GM18868 (cell line): ENCODE results near the gene C1orf21.
"Not testable (repeated sequence)": the region's sequence is repeated elsewhere in the genome, so short reads cannot be mapped to it uniquely, and the experiment has no call there.

Experiments used
- ATAC-seq: cut with Tn5 transposase; IDR thresholded peaks from one replicate; pipeline ENCODE4 v1.9.1; 2021; ENCODE audit warnings: mild to moderate bottlenecking, moderate library complexity; ENCODE audit not compliant: unreplicated experiment

Gene C1orf21, protein sequence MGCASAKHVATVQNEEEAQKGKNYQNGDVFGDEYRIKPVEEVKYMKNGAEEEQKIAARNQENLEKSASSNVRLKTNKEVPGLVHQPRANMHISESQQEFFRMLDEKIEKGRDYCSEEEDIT

DNA sequence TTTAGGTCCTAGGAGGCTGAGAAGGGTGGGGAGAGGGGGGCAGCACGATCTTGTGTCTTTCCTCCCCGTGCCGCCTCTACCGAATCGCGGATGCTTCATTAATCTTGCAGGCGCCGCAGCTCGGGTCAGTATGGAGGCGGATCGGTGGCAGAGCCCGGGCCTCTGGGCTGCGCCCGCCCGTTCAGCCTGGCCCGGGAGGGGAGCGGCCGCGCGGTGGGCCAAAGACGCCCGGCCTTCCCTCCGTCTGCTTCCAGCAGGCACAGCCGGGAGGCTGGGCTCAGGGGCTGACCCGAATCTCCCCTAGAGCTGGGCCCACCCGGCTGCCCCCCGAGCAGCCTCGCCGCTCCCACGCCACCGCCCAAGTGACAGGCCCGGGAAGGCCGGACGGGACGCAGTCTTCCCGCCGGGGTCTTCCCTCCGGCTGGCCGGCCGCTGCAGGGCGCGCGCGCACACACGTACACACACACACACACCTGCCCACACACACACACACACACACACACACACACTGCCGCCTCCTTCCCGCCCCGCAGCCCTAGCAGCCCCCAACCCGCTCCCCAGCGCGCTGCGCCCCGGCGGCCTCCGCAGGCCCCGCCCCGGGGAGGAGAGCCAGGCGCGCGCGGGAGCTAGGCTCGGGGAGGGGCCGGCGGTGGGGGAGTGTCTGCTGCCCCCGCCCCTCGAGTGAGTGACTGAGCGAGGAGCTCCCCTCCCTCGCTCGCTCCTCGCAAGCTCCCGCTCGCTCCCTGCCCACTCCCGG is at the start of gene C1orf21:
TSS of gene C1orf21 (plus strand) at position 718 of the 757 bp plus-strand sequence. CDS start 90,481 bp downstream, outside the sequence.
- peak; percentile 91 for ATAC-seq

DNA sequence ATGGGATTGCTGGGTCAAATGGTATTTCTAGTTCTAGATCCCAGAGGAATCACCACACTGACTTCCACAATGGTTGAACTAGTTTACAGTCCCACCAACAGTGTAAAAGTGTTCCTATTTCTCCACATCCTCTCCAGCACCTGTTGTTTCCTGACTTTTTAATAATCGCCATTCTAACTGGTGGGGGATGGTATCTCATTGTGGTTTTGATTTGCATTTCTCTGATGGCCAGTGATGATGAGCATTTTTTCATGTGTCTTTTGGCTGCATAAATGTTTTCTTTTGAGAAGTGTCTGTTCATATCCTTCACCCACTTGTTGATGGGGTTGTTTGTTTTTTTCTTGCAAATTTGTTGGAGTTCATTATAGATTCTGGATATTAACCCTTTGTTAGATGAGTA is 49.0 kb upstream of the C1orf21 start:
- ATAC-seq = not testable (repeated sequence)

DNA sequence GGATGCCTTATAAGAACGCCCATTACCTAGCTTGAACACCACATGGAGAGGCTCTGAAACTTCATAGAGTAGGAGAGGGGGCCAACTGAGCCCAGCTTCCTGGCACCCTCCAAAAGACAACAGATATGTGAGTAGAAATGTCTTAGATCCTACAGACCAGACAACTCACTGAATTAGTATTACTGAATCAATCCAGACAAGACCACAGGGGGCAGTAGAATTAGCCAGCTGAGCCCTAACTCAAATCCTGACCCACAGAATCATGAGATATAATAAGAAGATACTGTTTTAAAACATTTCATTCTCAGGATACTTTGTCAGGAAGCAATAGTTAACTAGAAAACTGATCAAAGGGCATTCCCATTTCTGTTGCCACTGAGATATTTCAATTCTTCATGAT is 45.8 kb upstream of the C1orf21 start:
- ATAC-seq = no peak

GRCh38 chr1:184350573-184350972 is 36.3 kb upstream of the C1orf21 start:
- ATAC-seq = no peak

DNA sequence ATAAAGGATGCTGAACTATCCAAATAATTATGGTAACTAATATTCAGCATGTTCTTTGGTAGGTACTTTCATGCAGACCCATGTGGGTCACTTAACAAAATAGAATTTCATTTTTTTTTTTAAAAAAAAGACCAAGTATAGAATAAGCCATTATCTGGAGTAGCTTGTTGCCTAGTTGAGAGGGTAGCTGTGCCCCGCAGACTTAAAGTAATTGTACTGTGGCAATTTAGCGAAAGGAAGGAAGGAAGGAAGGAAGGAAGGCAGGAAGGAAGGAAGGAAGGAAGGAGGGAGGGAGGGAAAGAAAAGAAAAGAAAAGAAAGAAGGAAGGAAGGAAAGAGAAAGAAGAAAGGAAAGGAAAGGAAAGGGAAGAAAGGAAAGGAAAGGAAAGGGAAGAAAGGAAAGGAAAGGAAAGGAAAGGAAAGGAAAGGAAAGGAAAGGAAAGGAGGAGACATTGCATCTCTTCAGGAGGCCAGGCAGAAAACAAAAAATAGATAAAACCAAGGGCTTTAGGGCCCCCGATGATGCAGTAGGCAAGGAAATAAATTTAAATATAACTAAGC is 35.3 kb upstream of the C1orf21 start:
- ATAC-seq = no peak

GRCh38 chr1:184352776-184353175 is 34.1 kb upstream of the C1orf21 start:
- ATAC-seq = no peak

GRCh38 chr1:184354719-184355118 is 32.1 kb upstream of the C1orf21 start:
- no peak for ATAC-seq

GRCh38 chr1:184356891-184357290 is 29.9 kb upstream of the C1orf21 start:
- ATAC-seq = no peak

- no peak for ATAC-seq
Measured at GRCh38 chr1:184358256-184358655, 28.6 kb upstream of the C1orf21 start.

DNA sequence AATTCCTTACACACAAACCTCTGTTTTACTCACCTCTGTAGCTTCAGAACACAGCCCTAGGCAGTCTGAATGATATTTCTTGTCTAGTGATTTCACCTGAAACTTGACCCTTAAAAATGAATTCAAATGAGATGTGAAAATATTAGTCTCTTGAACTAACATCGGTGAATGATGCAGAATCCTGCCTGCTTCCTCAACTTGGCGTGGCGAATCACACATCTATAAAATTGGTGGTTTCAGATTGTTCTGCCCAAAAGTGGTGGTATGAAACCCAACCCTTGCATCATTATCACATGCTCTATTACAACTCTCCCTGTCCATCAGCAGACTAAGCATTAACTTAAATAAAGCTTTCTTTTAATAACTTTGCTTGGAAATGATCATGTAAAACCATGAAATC is 26.9 kb upstream of the C1orf21 start:
- ATAC-seq = peak; percentile 62

DNA sequence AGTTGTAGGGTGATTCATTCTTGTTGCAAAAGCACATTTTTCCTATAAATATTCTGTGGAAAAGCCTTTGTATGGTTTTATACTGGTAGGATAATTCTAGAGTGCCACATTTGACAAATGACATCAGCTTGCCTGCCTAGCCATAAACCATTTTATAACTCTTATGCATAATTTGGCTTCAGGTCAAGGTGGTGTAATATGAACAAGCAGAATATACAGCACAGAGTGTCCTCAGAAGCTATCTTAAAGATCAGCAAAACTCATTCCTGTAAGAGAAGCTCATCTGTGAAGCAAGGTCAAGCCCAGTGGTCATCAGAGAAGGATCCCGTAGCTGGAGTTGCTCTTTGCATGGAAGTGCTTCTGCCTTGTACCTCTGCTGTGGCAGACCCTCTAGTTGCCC is 24.0 kb upstream of the C1orf21 start:
- ATAC-seq = no peak

- ATAC-seq = no peak
Measured at GRCh38 chr1:184365699-184366098, 21.1 kb upstream of the C1orf21 start.

GRCh38 chr1:184366997-184367396 is 19.8 kb upstream of the C1orf21 start:
- no peak for ATAC-seq

DNA sequence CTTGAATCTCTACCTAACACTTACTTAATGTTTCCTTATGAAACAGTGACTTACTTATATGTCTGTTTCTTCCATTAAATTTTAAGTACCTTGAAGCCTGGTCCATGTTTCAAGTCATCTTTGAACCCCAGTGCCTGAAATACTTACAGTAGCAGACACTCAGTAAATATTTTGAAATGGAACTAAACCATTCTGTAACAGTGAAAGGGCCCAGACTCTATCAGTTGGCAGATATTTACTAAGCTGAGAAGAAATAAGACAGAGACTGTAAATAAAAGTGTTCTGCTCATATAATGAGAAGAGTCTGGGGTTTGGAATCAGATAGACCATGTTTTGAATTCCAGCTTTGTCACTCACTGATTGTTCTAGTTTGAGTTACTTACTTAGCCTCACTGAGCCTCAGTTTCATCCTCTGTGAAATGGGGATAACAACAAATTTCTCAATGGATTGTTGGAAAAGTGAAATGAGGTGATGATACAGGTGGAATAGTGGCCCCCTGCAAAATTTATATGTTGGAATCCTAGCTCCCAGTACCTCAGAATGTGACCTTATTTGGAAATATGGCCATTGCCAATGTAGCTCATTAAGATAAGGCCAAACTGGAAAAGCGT is 19.3 kb upstream of the C1orf21 start:
- no peak for ATAC-seq

DNA sequence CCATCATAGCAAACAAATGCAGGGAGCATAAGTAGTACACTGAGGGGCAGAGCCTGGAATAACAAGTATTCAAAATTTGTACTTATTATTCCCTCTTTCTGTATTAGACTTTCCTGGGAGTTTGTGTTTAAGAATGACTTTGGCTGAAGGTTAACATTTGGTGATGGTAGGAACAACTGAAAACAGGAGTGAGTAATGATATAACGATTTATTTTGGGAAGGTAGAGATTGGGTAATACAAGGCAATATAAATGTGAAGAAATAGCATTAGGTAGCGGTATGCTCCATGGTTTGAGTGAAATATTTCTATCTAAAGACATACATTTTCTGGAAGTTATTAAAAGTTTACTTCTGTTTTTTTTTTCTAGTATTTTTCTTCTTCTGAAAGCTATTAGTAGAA is 18.5 kb upstream of the C1orf21 start:
- ATAC-seq = no peak

DNA sequence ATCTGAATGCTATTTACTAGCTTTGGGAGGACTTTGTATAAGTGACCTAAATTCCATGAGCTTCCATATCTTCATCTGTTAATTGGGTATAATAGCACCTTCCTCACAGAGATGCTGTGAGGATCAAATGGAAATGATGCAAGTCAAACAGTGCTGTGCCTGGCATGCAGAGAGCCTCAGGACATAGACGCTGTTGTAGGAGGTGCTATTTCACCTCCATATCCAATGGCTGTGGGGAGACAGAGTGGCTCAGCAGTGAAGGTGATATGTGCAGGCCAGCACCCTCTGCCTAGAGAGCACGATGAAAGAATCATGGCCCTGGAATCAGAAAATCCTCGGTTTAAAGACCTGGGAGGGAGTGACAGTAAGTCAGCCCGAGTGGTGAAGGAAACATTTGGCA is 16.0 kb upstream of the C1orf21 start:
- no peak for ATAC-seq

DNA sequence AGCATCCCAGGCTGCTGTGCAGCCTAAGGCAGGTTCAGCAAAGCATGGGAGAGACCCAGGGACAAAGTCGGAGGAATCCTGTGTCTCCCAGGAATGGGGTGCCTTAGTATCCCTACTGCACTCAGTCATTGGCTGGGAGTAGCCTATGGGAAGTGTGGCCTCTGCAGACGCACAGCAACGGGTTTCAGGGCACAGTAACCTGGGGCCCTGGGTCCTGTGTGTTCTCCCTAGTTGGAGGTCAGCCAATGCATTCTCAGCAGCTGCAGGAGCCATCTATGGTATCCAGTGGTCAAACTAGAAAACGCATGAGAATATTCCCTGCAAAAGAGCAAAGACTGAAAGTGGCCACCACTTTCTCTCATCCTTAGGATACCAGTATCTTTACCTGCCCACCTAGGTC is 13.7 kb upstream of the C1orf21 start:
- no peak for ATAC-seq

- no peak for ATAC-seq
Measured at GRCh38 chr1:184376369-184376768, 10.5 kb upstream of the C1orf21 start.

DNA sequence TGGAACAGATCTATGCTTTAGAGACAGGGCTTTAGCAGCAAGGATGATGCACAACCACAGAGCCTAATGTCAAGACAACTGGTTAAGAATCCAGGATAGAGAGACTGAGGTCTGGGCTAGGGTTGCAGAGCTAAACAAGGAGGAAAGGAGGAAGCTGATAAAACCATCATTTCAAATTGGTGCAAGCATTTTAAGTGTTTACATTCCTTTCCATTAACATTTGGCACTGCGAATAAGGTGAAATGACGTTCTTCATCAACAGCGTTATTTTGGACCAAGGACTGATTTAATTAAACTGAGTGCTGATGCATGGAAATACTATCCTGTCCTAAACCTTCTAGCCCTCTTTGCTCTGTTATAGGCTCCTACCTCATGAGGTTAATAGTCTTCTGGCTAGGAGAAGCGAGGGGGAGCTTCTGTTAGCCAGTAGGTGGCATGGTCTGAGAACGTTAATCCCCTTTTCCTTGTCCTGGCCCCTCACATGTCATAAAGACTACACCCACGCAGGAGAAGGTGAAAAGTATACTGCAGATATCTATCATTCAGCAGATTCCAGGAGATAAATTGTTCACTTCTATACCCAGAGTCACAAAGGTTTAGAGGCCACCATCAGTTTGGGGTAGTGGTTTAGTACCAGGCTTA is 7.6 kb upstream of the C1orf21 start:
- ATAC-seq = no peak

DNA sequence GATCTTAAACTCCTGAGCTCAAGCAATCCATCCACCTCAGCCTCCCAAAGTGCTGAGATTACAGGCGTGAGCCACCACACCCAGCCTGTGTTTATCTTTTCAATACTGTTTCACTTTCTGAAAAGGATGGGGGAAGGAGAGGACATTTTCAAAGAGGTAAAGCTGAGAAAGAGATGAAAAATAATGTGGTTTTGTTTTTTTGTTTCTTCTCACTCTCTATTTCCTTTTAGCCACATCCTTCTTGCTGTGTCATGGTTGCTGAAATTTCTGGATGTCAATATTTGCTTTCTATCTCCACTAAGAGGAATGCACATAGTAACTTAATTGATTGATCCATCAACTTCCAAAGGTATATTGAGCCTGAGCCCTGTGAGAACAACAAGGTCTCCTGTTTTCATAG is 6.4 kb upstream of the C1orf21 start:
- ATAC-seq = no peak

- no peak for ATAC-seq
Measured at GRCh38 chr1:184383772-184384323, 3.0 kb upstream of the C1orf21 start.
